Stimulated activated CD8-positive, alpha-beta memory T cell treated with anti-CD3 and anti-CD28 coated beads, Interleukin-4, amount 100 ng/mL, for 1 hour (primary cell): ENCODE results near the gene RIMS3.
"Not testable (repeated sequence)": the region's sequence is repeated elsewhere in the genome, so short reads cannot be mapped to it uniquely, and the experiment has no call there.

Source experiments
- DNase-seq, 2 donors: peaks; one replicate each; pipeline ENCODE4 v3.0.0-alpha.2; 2020; ENCODE audit warnings: low read depth in 2 of 2, low spot score in 1 of 2

Gene RIMS3

DNA sequence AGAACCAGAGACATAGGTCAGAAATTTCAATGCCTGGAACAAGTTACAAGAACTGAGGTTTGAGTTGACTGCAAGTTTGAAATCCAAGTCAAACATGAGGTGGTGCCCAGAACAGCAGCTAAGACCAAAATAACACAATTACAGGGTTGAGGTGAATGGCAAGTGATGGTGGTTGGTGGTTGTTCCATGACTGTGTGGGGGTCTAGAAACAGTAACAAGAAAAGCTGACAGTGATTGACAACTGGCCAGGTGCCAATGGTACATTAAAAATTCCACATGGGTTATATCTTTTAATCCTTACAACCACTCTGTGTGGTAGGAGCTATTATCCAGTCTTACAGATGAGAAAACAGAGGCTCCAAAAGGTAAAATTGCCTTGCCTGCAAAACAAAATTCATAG lies 32.0 kb downstream of the RIMS3 start:
- no peak for DNase-seq

DNA sequence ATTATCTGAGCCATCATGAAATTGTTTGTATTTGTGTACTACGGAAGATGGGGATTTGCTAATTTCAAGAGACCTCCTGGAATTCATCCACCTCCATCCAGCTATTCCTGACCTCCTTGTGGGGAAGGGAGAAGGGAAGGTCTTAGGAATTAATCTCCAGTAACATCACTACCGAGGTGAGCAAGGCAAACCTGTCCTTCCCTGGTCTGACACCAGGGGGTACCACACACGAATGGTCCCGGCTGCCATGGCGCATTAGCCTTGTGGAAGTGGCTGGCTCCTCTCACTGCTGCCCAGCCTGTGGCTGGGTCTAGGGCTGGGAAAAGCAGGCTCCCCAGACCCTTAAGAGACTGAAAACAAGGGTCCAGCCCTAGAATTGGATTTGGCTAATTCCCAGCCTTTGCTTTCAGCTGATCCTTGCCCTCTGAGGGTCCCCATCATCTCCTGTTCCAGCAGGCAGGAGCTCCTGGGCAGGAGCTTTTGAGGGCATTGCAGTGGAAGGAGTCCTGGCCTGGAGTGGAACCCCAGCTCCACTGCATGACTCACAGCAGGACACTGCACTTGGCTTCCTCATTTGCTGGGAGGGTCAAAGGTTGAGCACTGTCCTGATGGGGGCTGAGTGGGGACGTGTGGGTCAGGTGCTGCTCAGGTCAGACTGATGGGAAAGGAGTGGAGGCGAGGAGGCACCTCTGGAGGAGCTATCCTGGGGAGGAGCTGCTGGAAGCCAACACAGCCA lies 34.8 kb downstream of the RIMS3 start:
- no peak for DNase-seq

DNA sequence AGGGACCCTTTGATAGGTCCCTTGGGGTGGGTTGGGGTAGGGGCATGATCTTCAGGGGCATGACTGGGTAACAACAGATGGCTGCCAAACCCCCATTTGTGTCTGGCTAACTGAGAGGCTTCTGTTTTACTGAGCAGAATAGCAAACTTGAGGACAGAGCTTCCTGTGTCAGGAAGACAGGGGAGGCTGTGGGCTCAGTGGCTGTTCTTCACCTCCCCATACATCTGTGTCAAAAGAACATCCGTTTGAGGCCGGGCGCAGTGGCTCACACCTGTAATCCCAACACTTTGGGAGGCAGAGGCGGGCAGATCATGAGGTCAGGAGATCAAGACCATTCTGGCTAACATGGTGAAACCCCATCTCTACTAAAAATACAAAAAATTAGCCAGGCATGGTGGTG lies 35.9 kb downstream of the RIMS3 start:
- not testable (repeated sequence) for DNase-seq

DNA sequence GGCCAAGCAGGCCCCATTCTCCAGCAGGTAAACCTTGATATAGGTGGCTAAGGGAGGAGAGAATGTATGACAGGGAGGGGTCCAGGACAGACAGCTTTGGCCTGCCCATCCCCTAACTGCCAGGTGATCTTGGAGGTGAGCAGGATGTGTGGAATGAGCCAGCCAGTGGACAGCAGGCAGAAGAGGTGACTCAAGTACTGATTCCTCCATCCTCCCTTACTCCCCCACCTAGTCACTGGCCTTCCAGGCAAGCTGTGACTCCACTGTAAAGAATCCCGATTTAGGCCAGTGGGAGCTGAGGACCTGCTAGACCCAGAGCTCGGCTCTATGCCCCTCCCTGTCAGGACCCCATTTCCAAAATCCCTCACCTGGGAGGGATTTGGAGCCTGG lies 36.6 kb downstream of the RIMS3 start:
- DNase-seq = no peak

DNA sequence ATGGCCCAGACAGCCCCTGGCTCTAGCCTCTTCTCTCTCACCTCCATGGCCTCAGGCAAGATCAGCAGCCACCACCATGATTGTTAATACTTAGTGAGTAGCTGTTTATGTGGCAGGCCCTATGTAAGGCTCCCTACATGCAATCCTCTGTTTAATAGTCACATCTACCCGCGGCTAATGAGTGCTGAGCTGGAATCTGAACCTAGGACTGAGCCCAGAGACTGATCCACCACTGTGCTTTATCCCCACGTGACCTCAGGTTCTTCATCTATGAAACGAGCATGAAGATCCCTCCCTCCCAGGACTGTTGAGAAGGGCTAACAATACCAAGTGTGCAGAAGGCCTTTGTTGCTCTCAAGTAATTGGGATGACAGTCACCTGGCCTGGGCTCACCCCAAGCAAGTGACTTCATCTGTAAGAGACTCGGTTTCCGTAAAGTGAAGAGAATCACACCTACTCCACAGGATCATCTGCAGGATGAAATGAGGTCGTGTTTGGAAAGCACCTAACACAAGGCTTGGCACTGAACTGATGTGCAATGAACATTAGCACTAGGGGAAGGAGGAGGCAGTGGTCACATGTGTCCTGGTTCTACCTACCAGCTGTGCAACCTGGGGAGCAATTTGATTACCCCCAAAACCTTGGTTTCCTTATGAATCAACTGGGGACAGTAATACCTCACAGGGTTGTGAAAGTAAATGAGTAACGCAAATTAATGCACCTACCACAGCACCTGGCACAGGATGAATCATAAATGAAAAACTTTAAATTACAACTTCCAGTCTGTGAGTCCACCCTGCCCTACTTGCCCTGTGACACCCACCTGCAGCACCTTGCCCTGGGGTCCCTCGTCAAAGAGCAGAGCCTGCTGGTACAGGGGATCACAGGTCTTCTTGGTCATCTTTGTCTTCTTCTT lies 37.2 kb downstream of the RIMS3 start:
- no peak for DNase-seq

DNA sequence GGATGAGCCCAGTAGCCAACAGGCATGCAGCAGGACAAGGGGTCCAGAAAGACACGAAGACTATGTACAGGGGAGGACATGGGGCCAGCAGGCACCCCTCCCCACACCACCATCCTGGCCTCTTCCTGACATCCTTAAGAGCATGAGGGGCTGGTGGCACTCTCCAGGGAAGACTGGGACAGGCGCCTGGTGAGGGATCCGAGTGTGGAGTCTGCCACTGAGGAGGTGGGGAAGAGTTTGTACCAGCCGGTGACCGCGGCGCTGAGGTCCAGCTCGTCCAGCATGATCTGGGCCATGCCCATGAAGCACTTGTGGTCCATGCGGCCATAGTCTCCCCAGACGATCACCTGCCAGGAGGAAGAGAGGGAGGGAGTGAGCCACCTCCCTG lies 39.1 kb downstream of the RIMS3 start:
- no peak for DNase-seq

DNA sequence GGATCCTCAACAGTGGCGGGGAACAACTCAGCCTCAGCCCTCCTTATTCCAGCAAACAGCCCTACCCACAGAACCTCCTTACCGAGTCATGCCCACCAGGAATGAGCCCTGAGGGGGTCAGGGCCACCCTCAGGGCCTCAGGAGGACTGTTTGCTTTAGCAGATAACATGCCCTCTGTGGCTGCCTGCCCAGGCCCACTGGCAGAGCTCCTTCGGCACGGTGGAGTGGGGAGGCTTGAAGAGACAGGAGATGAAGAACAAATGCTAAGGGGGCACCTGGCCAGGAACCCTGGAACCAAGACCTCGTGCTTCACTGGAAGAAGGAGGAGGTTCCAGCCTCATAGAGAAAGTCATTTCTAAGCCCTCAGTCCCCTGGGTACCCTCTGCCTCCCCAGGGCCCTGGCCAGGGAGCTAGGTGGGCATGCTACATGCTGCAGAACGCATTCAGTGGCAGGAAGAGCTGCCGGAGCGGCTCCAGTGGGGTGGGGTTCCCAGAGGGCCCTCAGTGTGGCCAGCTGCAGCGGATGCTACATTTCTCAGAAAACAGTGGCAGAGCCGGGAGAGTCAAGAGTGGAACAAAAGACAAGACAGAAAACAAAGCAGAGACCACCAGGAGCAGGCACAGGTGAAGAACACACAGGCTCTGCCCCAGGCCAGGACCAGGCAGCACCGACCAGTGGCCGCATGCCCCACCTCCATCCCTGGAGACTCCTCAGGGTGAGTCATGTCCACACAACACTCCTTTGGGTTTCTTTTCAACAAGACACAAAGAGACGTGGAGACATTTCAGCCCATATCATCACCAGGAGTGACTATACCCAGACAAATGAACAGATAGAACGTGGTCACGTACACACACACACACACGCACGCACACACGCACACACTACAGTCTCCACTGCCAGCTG lies 39.8 kb downstream of the RIMS3 start:
- no peak for DNase-seq

DNA sequence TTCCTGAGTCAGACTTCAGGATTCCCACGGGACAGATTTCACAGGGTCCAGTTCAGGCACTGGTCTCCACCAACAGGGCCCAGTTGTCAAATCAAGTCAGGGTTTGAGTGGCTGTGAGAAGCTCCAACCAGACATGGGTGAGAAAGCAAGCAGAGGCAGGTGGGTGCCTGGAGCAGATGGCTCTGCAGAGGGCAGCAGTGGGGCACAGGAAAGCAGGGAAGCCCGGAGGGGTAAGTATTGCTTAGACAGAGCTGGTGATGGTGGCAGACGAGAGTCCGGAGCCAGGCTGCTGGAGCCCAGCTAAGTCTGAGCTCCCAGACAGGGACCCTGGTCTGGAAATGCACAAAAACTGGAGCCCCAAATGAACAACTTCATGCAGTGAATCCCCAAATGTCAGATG lies 40.4 kb downstream of the RIMS3 start:
- no peak for DNase-seq

DNA sequence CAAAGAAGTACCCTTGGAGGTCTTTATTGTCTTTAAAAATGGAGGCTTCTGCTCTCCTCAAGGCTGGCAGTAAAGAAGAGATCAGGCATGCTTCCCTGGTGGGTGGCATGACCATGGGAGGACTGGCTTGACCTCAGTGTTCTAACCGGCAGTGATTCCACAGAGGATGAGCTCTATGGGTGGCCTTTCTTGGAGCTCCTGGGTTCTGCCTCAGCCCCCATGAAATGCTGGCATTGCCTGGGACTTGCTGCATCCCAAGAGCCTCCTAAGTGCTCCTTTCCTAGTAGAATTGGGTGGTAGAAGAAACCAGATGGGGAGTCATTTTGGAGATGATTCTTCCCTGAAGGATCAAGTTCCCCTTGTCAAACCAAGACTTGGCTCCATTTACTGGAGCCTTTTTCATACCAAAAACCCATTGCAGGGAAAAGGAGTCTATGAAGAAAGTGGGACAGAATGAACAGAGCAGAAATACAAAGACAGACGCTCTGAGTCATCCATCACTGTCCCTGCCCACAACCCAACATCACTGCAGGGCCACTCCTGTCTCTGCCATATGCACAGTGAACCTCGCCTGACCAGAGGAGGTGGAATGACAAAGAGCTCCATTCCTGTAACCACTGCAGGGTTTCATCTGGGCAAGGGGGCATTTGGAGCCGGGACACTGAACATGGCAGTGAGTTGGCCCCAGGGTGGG lies 42.4 kb downstream of the RIMS3 start:
- DNase-seq = no peak

DNA sequence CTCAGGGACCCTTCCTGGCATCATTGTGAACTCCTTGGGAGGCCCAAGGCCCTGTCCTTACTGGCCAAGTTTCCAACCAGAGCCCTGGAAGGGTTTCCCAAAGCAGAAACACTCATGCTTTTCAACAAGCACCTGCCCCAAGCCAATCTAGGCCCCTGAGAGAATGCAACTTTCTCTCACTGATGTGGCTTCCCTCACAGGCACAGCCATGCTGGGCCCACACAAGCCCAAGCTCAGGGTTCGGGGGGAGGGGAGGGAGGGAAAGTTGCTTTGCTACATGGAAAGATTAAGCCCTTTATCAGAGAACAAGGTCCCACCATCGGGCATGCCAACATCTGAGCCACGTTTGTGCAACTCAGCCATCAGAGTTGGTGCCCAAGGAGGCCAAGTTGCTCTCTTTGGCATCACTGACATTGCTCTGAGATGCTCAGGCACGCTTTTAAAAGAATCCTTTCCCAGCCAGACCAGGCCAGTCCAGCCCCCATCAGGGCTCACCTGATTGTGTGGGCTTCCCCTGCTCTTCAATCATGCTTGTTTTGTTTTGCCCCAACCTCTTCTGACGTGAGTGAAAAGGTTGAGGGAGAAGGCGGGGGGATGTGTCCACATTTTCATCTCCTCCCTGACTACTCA lies 43.5 kb downstream of the RIMS3 start:
- DNase-seq = no peak

DNA sequence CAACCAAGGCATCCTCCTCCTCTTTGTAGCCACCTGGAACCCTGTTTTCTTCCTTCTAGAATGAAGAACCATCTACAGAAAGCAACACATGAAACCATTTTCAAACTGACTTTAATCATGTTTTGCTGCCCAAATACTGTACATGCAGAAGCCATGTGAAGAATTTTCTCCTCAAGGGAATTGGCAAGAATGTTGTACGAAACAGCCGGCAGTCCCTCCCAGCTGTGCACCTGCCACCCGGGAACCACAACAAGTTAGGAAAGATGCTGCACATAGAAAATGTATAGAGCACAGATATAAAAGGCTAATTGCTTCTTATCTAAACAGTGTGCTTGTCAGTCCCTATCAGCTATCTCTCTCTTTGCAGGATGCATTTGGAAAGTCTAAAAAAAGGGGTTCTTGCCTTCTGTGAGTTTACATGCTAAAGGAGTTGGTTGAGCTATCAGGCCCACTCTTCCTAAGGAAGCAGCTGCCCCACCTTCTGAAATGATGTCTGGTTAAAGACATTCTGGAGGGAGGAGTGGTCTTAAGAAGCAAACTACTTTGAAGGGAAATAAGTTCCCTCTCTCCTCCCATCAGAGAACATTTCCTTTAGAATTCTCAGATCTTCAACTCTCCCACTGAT lies 44.8 kb downstream of the RIMS3 start:
- no peak for DNase-seq

DNA sequence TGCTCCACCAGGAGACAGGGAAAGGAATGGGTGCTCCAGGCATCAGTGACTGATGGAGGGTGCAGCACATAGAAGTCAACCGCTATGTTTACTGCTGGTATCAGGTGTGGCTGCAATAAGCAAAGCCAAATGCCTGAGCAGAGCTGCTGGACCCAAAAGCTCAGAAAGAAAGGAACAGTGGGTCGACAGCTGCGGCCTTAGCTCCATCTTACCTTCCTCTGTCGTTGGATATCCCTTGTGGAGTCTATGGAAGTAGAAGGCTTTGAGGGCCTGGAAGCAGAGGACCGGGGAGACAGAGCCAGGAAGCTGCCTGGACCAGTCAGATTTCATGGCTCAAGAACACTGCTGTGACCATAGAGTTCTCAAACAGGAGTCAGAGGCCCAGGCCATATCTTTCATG lies 45.3 kb downstream of the RIMS3 start:
- DNase-seq = no peak

DNA sequence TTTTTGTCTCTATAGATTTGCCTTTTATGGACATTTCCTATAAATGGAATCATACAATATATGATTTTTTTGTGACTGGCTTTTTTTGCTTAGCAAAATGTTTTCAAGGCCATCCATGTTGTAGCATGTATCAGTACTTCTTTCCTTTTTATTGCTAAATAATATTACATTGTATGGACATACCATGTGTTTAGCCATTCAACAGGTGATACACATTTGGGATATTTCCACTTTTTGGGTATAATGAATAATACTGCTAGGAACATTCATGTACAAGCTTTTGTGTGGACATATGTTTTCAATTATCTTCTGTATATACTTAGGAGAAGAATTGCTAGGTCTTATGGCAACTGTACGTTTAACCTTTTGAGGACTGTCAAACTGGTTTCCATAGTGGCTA lies 47.4 kb downstream of the RIMS3 start:
- DNase-seq = no peak

DNA sequence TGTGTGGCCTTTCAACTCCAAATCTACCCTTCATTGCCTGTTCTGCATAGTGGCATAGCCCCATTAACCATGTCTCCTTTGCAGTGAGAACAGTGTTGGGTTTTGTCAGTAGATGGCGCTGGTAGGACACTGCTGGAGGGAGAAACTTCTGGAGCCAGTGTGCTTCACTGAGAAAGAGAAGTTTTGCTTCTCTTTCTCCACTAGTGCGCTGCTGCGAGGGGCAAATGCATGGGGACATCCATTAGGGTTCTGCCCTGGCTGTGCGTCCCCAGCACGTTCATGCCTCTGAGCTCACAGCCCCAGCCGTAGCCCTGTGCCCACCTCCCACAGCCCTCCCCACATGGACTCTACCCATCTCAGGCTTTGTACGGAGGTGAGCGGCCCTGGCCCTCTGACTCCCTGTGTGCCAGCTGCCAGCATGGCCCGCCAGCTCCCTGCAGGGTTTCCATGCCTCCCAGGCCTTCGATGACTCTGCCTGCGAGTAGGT lies 53.1 kb downstream of the RIMS3 start:
- DNase-seq = peak; percentile 31 to 52

DNA sequence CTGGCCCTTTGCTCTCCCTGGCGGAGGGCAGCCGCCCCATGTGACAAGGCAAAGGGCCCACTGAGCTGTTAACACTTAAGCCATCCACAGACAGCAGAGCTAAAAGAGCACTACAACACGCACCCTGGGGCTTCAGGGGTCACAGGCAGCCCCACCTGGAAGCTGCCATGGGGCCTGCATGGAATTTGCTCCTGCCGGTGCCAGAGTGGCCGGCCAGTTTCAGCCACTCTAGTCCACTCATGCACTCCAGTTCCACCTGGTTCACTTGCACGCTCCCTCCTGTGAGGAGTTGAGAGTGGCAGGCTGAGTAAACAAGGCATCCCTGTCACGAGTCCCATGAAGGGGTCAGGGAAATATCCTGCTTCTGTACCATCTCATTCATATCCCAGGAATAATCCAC lies 55.3 kb downstream of the RIMS3 start:
- no peak for DNase-seq

DNA sequence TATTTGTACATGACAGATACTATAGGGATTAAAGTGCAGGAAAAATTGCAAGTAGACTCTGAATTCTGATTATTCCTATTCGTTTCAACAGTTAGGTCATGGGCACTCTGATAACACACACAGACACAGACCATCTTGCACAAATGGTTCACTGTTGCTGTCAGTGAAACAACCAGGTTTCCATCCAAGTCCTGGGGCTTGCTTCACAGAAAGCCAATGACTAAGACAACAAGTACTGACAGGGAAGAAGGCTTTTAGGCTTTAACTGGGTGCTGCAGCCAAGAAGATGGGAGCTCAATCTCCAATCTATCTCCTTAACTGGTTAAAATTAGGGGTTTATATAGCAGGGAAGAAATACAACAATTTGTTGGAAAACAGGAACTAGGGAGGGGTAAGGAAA lies 57.6 kb downstream of the RIMS3 start:
- no peak for DNase-seq

DNA sequence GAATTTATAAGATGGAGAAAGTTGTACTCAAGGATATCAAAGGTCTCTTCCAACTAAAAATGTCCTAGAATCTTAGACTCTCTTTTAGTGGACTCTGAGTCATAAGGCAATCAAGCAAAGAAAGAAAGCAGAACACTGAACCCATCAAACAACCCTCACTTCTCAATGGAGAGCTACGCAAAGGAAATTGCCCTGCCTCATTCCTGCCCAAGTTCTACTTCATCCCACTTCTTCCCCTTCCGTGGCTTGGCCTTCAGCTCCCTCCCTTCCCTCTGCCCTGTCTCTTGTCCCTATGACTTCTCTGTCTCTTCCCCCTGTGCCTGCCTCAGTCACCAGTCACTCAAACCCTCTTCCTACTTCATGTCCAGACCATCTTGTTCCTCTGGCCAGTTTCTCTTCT lies 58.5 kb downstream of the RIMS3 start:
- no peak for DNase-seq

DNA sequence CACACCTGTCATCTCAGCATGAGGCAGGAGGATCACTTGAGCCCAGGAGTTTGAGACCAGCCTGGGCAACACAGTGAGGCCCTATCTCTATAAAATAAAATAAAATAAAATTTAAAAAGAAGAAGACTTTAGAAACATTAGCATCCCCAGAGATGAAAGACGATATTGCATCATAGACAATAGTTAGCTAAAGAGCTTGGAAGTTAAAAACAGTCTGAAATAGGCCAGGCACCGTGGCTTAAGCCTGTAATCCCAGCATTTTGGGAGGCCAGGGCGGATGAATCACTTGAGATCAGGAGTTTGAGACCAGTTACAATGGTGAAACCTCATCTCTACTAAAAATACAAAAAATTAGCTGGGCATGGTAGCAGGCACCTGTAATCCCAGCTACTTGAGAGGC lies 59.3 kb downstream of the RIMS3 start:
- no peak for DNase-seq

DNA sequence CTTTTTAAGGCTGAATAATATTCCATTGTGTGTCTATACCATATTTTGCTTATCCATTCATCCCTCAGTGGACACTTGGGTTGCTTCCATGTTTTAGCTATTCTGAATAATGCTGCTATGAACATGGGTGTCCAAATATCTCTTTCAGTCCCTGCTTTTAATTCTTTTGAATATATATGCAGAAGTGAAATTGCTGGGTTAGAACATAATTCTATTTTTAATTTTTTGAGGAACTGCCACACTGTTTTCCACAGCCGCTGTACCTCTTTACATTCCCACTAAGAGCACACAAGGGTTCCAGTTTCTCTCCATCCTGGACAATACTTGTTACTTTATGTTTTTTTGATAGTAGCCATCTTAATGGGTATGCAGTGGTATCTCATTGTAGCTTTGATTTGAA lies 65.6 kb downstream of the RIMS3 start:
- no peak for DNase-seq

DNA sequence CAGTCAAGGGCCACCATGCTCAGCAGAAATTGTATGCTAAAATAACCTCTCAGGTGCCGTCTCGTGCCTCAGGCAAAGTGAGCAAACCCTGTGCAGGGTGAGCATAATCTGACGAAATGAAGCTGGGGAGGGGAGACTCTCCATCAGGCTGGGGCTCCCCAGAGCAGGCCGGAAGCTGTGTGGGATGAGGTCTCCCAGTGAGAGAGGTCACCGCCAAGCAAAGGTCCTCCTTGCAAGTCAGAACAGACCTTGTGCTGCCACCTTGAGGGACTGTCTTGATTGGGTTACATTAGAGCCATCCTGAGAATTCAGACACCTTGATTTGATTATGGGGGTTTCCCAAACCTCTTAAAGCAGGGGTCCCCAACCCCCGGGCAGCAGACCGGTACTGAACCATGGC lies 69.9 kb downstream of the RIMS3 start:
- DNase-seq = no peak
